Measurements from ENCODE around the gene DOP1B. TPM values are rescaled to one million over a fixed set of nuclear protein-coding genes. Genes with fewer than 3 reads are reported as not detected.

Gene DOP1B
- total RNA-seq, 2 donors from 2014 or later = 14.6 to 20.6 TPM

DNA sequence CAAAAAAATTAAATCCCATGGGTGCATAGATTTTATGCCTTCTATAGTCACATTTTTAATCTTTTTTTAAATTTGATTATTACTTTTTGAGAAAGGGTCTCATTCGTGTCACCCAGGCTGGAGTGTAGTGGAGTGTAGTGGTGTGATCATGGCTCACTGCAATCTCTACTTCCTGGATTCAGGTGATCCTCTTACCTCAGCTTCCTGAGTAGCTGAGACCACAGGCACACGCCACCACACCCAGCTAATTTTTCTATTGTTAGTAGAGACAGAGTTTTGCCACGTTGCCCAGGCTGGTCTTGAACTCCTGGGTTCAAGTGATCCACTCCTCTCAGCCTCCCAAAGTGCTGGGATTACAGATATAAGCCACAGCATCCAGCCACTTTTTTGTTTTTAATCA is 11.4 kb upstream of the DOP1B start:
- TF ChIP-seq, protein P1, sequence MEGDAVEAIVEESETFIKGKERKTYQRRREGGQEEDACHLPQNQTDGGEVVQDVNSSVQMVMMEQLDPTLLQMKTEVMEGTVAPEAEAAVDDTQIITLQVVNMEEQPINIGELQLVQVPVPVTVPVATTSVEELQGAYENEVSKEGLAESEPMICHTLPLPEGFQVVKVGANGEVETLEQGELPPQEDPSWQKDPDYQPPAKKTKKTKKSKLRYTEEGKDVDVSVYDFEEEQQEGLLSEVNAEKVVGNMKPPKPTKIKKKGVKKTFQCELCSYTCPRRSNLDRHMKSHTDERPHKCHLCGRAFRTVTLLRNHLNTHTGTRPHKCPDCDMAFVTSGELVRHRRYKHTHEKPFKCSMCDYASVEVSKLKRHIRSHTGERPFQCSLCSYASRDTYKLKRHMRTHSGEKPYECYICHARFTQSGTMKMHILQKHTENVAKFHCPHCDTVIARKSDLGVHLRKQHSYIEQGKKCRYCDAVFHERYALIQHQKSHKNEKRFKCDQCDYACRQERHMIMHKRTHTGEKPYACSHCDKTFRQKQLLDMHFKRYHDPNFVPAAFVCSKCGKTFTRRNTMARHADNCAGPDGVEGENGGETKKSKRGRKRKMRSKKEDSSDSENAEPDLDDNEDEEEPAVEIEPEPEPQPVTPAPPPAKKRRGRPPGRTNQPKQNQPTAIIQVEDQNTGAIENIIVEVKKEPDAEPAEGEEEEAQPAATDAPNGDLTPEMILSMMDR (IDR thresholded peaks at IDR 0.05) = no peak

DNA sequence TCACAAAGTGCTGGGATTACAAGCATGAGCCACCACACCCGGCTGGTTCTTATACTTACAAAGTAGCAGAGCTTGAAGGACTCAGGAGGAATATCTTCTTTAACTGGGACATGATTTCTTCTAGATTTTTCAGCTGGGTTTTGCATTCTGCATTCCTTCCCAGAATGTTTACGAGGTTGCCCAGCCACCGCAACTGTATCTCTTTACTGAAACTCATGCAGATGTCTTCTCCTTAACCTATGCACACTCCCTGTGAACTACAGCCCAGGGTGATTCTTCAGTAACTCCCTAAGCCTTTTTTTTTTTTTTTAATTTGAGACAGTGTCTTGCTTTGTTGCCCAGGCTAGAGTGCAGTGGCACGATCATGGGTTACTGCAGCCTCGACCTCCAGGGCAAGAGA is 8.7 kb upstream of the DOP1B start:
- no peak for ATAC-seq (ENCODE audit: insufficient number of reproducible peaks, low FRiP score, low read depth)
- no peak overlapping the region for H3K27ac ChIP-seq

More for the DNA sequence above, 11.4 kb upstream of the DOP1B start:
- Histone ChIP-seq H3K27me3 (replicated peaks; ENCODE audit: insufficient read depth) (no peaks in the 10 kb centered on the region), H3K4me3 (no peak overlapping the region), H3K9me3 (no peaks in the 10 kb centered on the region), H3K36me3 (peaks cover 2% of the 10 kb centered on the region), H3K27ac (no peak overlapping the region), H3K4me1 (ENCODE audit: control insufficient read depth in 1 of 2, low read depth in 2 of 2) (peaks cover 5 to 9% of the 10 kb centered on the region in 2 donors)
- ATAC-seq (ENCODE audit: insufficient number of reproducible peaks, low FRiP score, low read depth) (no peak), DNase-seq (ENCODE audit: low spot score) (no peak)

DNA sequence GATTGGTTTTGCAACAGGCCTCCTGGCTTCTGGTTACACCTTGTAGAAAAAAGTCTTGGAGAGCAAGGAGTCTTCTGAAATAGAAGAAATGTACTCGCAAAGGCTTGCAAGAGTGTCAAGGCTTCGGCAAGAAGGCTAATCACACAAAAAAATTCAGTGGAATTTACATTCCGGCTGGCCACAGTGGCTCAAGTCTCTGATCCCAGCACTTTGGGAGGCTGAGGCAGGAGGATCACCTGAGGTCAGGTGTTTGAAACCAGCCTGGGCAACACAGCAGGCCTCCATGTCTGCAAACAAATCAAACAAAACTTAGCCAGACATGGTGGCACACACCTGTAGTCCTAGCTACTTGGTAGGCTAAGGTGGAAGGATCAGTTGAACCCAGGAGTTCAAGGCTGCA is 7.7 kb upstream of the DOP1B start:
- Histone ChIP-seq H3K36me3 (no peaks in the 10 kb centered on the region), H3K27me3 (replicated peaks; ENCODE audit: insufficient read depth) (no peaks in the 10 kb centered on the region), H3K4me1 (ENCODE audit: control insufficient read depth in 1 of 2, low read depth in 2 of 2) (peaks cover 9 to 14% of the 10 kb centered on the region in 2 donors), H3K9me3 (no peaks in the 10 kb centered on the region), H3K27ac (no peak overlapping the region), H3K4me3 (no peak overlapping the region)
- TF ChIP-seq, protein P1 (IDR thresholded peaks at IDR 0.05) = no peak
- ATAC-seq (ENCODE audit: insufficient number of reproducible peaks, low FRiP score, low read depth) (no peak), DNase-seq (ENCODE audit: low spot score) (no peak)

More for the DNA sequence above, 8.7 kb upstream of the DOP1B start:
- H3K9me3 ChIP-seq = no peaks in the 10 kb centered on the region
- H3K4me1 ChIP-seq (ENCODE audit: control insufficient read depth in 1 of 2, low read depth in 2 of 2) = peaks cover 9 to 14% of the 10 kb centered on the region in 2 donors
- DNase-seq (ENCODE audit: low spot score) = no peak
- TF ChIP-seq, protein P1 (IDR thresholded peaks at IDR 0.05) = no peak
- H3K27me3 ChIP-seq (replicated peaks; ENCODE audit: insufficient read depth) = no peaks in the 10 kb centered on the region
- H3K36me3 ChIP-seq = no peaks in the 10 kb centered on the region
- no peak overlapping the region for H3K4me3 ChIP-seq

DNA sequence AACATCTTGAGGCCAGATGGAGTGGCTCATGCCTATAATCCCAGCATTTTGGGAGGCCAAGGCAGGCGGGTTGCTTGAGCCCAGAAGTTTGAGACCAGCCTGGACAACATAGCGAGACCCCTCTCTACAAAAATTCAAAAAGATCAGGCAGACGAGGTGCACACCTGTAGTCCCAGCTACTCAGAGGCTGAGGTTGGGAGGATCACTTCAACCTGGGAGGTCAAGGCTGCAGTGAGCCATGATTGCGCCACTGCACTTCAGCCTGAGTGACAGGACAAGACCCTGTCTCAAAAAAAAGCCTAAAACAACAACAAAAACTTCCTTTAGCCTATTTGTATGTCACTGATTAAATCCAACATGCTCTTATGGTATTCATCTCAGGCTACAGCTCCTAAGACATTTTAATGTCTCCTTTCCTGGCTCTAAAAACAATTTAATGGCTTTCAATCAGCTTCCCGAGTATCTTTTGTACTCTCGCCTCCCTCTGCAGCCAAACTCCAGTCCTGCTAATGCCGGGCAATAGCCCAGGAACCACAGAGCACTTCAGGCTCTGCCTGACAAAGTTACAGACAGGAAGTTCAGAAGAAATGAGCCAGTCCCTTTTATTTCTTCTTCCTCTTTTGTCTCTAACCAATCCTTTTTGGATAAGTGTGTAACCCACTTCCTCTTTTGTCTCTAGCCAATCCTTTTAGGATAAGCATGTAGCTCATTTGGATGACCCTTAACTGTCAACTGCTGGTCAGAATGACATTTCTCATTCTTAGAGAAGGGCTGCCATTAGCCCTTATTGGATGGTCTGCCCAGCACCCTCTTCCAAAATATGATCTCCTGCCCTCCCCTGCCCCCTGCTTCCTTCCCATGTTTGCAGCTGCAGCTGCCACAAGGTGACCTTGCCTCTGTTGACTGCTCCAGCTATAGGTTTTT is 6.6 kb upstream of the DOP1B start:
- ATAC-seq (ENCODE audit: insufficient number of reproducible peaks, low FRiP score, low read depth) = no peak
- H3K27ac ChIP-seq = peak overlapping the region; percentile 68 to 85
- H3K4me3 ChIP-seq = no peak overlapping the region
- DNase-seq (ENCODE audit: low spot score) = no peak
- peaks cover 9 to 15% of the 10 kb centered on the region in 2 donors for H3K4me1 ChIP-seq (ENCODE audit: control insufficient read depth in 1 of 2, low read depth in 2 of 2)
- TF ChIP-seq, protein P1 (IDR thresholded peaks at IDR 0.05) = no peak
- no peaks in the 10 kb centered on the region for H3K36me3 ChIP-seq
- H3K27me3 ChIP-seq (replicated peaks; ENCODE audit: insufficient read depth) = no peaks in the 10 kb centered on the region
- no peaks in the 10 kb centered on the region for H3K9me3 ChIP-seq

DNA sequence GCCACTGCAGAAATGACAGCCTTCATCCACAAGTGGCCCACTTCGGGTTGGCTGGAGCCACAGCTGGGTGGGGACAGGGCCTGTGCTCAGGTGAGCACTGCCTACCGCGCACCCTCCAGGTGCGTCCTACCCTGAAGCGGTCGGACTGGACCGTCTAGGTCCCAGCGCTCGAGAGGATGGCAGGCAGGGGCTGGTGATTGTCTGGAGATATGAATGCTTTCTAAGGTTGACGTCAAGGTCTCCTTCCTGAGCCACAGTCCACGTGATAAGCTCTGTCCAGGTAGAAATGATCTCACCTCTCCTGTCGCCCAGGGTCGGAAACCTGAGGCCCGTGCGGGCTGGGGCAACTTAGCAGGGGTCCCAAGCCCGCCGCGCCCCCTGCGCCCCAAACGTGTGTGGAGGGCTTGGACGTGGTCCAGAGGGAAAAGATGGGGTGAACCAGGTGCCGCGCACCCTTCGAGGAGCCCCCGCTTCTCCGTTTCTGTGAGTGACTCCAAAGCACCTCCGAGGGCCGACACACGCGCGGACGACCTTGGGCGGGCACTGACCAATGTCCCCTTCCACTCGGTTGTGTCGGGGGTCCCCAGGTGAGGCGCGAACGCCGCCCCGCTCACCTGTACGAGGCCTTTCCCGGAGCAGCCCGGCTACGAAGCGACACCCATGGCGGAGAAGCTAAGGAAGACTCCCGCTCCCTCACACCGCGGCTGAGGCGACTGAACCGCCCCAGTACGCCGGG is 853 bp upstream of the DOP1B start:
- Histone ChIP-seq H3K27me3 (replicated peaks; ENCODE audit: insufficient read depth) (no peaks in the 10 kb centered on the region), H3K36me3 (no peaks in the 10 kb centered on the region), H3K4me1 (ENCODE audit: control insufficient read depth in 1 of 2, low read depth in 2 of 2) (peaks cover 5 to 15% of the 10 kb centered on the region in 2 donors), H3K27ac (peak overlapping the region; percentile 1 to 44), H3K4me3 (peak overlapping the region; percentile 82), H3K9me3 (no peaks in the 10 kb centered on the region)
- DNase-seq (ENCODE audit: low spot score) (no peak), ATAC-seq (ENCODE audit: insufficient number of reproducible peaks, low FRiP score, low read depth) (no peak)
- TF ChIP-seq, protein P1 (IDR thresholded peaks at IDR 0.05) = no peak
